GM12892 (cell line): ENCODE data around the gene OVCH1.
"Not testable (repeated sequence)": the region's sequence is repeated elsewhere in the genome, so short reads cannot be mapped to it uniquely, and the experiment has no call there.

ENCODE experiments used
- POLR2A ChIP-seq: IDR thresholded peaks from 2 replicates; pipeline ENCODE4 v1.6.1; 2011; ENCODE audit warnings: low read depth, low read length, control low read depth
- POLR2AphosphoS5 ChIP-seq: IDR thresholded peaks from 2 replicates; pipeline ENCODE4 v1.6.1; 2011; ENCODE audit warnings: low read depth, low read length, control low read depth
- TAF1 ChIP-seq: IDR thresholded peaks from 2 replicates; pipeline ENCODE4 v1.6.1; 2011; ENCODE audit warnings: low read depth, mild to moderate bottlenecking, control low read depth, low read length, borderline replicate concordance

GRCh38 chr12:29436815-29437214 lies 60.7 kb downstream of the OVCH1 start:
- TF ChIP-seq POLR2A, POLR2AphosphoS5, TAF1: not testable (repeated sequence)
